OCI-LY1 (cell line): ENCODE results near the gene BRI3BP.

ENCODE experiments used
- CTCF ChIP-seq: fragments of 200-600 bp; sonication (generic), shearing (Covaris generic); IDR thresholded peaks from 2 replicates; pipeline ENCODE4 v1.5.1; 2017; ENCODE audit warnings: mild to moderate bottlenecking, antibody characterized with exemption, low read length, moderate library complexity, mixed read lengths
- EZH2 ChIP-seq: fragments of 200-600 bp; sonication (generic), shearing (Covaris generic); IDR thresholded peaks from 2 replicates; pipeline ENCODE4 v1.8.0; 2017; ENCODE audit warnings: borderline replicate concordance, mixed run types, mild to moderate bottlenecking, antibody characterized with exemption, low read length, moderate library complexity, mixed read lengths

DNA sequence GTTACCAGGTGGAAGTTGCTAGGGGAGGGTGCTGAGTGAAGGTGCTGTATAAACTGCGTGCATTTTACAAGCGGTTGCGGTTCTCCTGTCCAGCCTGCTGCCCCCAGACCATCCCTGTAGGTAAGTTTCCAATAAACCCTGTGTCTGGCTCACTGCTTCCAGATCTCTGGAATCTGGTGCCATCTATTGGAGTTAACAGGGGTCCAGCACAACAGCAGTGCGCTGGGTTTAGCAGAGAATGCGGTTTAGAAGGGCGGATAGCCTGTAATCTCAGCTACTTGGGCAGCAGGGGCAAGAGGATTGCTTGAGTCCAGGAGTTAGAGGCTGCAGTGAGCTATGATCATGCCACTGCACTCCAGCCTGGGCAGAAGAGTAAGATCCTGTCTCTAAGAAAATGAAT, 76.7 kb downstream of the BRI3BP start:
- TF ChIP-seq CTCF (no peak), EZH2 (no peak)
